ENCODE data around the gene KLHL17.
A peak's percentile ranks its signal among the peaks of the same experiment; 100 is the strongest.

The KLHL17 gene

GRCh38 chr1:965526-966134 lies 5.2 kb downstream of the KLHL17 start:
- Histone ChIP-seq H3K4me3 (ENCODE audit: control insufficient read depth in 1 of 7, extremely low read depth in 1 of 7, insufficient read depth in 4 of 7, low read depth in 2 of 7, low read length in 6 of 7) (no peak overlapping the region), H3K36me3 (ENCODE audit: control insufficient read depth in 4 of 4, insufficient read depth in 4 of 4, low read length in 3 of 4) (peaks cover 0 to 3% (median 0%) of the 10 kb centered on the region in 4 experiments), H3K9me3 (ENCODE audit: control extremely low read depth in 1 of 5, control insufficient read depth in 4 of 5, insufficient read depth in 2 of 5, low read depth in 1 of 5, low read length in 4 of 5) (peaks cover 0 to 2% (median 0%) of the 10 kb centered on the region in 5 experiments), H3K27ac (ENCODE audit: insufficient read depth in 1 of 2, low read depth in 1 of 2, low read length in 2 of 2, poor library complexity in 1 of 2, severe bottlenecking in 2 of 2) (no peak overlapping the region), H3K4me1 (ENCODE audit: control extremely low read depth in 1 of 4, control insufficient read depth in 4 of 4, insufficient read depth in 4 of 4, low read length in 3 of 4) (peaks cover 0 to 29% (median 23%) of the 10 kb centered on the region in 4 experiments), H3K27me3 (replicated peaks in 2 of 5; ENCODE audit: control insufficient read depth in 4 of 5, insufficient read depth in 5 of 5, low read length in 4 of 5) (peaks cover 0 to 75% (median 16%) of the 10 kb centered on the region in 5 experiments)
- ChIA-PET CTCF (no interaction called here), POLR2A (no interaction called here)
- no peak for DNase-seq
- WGBS (ENCODE audit: insufficient coverage) = 54% methylated on average over 21 of the region's 26 CpGs

- peaks cover 0 to 75% (median 16%) of the 10 kb centered on the region in 5 experiments for H3K27me3 ChIP-seq (replicated peaks in 2 of 5; ENCODE audit: control insufficient read depth in 4 of 5, insufficient read depth in 5 of 5, low read length in 4 of 5)
- WGBS (ENCODE audit: insufficient coverage) = 3% methylated on average over 29 of the region's 31 CpGs
- peak within 1 kb of the TSS in 6 of 7 experiments; percentile 24 to 83 (median 62) for H3K4me3 ChIP-seq (ENCODE audit: control insufficient read depth in 1 of 7, extremely low read depth in 1 of 7, insufficient read depth in 4 of 7, low read depth in 2 of 7, low read length in 6 of 7)
- ChIA-PET POLR2A (interaction anchor here (1.1 kb wide), 1 partner anchor 10 kb away, joined by 3 read pairs; no protein-coding TSS in a partner anchor), CTCF (interaction anchor here (1.0 kb wide), 1 partner anchor 17 kb away, joined by 5 read pairs; no protein-coding TSS in a partner anchor)
- peaks cover 0 to 3% (median 0%) of the 10 kb centered on the region in 4 experiments for H3K36me3 ChIP-seq (ENCODE audit: control insufficient read depth in 4 of 4, insufficient read depth in 4 of 4, low read length in 3 of 4)
- peaks cover 0 to 24% (median 18%) of the 10 kb centered on the region in 4 experiments for H3K4me1 ChIP-seq (ENCODE audit: control extremely low read depth in 1 of 4, control insufficient read depth in 4 of 4, insufficient read depth in 4 of 4, low read length in 3 of 4)
- peaks cover 0 to 2% (median 0%) of the 10 kb centered on the region in 5 experiments for H3K9me3 ChIP-seq (ENCODE audit: control extremely low read depth in 1 of 5, control insufficient read depth in 4 of 5, insufficient read depth in 2 of 5, low read depth in 1 of 5, low read length in 4 of 5)
- DNase-seq = peak in 2 of 3 donors; percentile 42 to 55
- H3K27ac ChIP-seq (ENCODE audit: insufficient read depth in 1 of 2, low read depth in 1 of 2, low read length in 2 of 2, poor library complexity in 1 of 2, severe bottlenecking in 2 of 2) = no peak within 1 kb of the TSS
Measured at GRCh38 chr1:966135-966703, 5.8 kb downstream of the KLHL17 start, which contains the start of gene PLEKHN1. Gene PLEKHN1, plus strand, starts transcription at chr1:966482. Its CDS starts 50 bp downstream, at chr1:966532.

GRCh38 chr1:966704-967300 lies 6.4 kb downstream of the KLHL17 start:
- peak; percentile 38 to 68 (median 64) for DNase-seq
- ChIA-PET CTCF (interaction anchor here (1.0 to 1.1 kb wide), 2 partner anchors 9 to 17 kb away, joined by 3 to 5 read pairs; no protein-coding TSS in a partner anchor), POLR2A (interaction anchor here (1.1 kb wide), 1 partner anchor 9 kb away, joined by 3 read pairs; no protein-coding TSS in a partner anchor)
- Histone ChIP-seq H3K27ac (ENCODE audit: insufficient read depth in 1 of 2, low read depth in 1 of 2, low read length in 2 of 2, poor library complexity in 1 of 2, severe bottlenecking in 2 of 2) (no peak overlapping the region), H3K4me1 (ENCODE audit: control extremely low read depth in 1 of 4, control insufficient read depth in 4 of 4, insufficient read depth in 4 of 4, low read length in 3 of 4) (peaks cover 0 to 21% (median 17%) of the 10 kb centered on the region in 4 experiments), H3K36me3 (ENCODE audit: control insufficient read depth in 4 of 4, insufficient read depth in 4 of 4, low read length in 3 of 4) (peaks cover 0 to 3% (median 0%) of the 10 kb centered on the region in 4 experiments), H3K9me3 (ENCODE audit: control extremely low read depth in 1 of 5, control insufficient read depth in 4 of 5, insufficient read depth in 2 of 5, low read depth in 1 of 5, low read length in 4 of 5) (peaks cover 0 to 2% (median 0%) of the 10 kb centered on the region in 5 experiments), H3K27me3 (replicated peaks in 2 of 5; ENCODE audit: control insufficient read depth in 4 of 5, insufficient read depth in 5 of 5, low read length in 4 of 5) (peaks cover 0 to 75% (median 16%) of the 10 kb centered on the region in 5 experiments), H3K4me3 (ENCODE audit: control insufficient read depth in 1 of 7, extremely low read depth in 1 of 7, insufficient read depth in 4 of 7, low read depth in 2 of 7, low read length in 6 of 7) (peak overlapping the region in 6 of 7 experiments; percentile 24 to 83 (median 62))
- 0% methylated on average over 53 of the region's 60 CpGs for WGBS (ENCODE audit: insufficient coverage)

- Histone ChIP-seq H3K4me1 (ENCODE audit: control extremely low read depth in 1 of 4, control insufficient read depth in 4 of 4, insufficient read depth in 4 of 4, low read length in 3 of 4) (peaks cover 0 to 21% (median 17%) of the 10 kb centered on the region in 4 experiments), H3K27ac (ENCODE audit: insufficient read depth in 1 of 2, low read depth in 1 of 2, low read length in 2 of 2, poor library complexity in 1 of 2, severe bottlenecking in 2 of 2) (no peak overlapping the region), H3K9me3 (ENCODE audit: control extremely low read depth in 1 of 5, control insufficient read depth in 4 of 5, insufficient read depth in 2 of 5, low read depth in 1 of 5, low read length in 4 of 5) (peaks cover 0 to 2% (median 0%) of the 10 kb centered on the region in 5 experiments), H3K27me3 (replicated peaks in 2 of 5; ENCODE audit: control insufficient read depth in 4 of 5, insufficient read depth in 5 of 5, low read length in 4 of 5) (peaks cover 0 to 80% (median 17%) of the 10 kb centered on the region in 5 experiments), H3K36me3 (ENCODE audit: control insufficient read depth in 4 of 4, insufficient read depth in 4 of 4, low read length in 3 of 4) (no peaks in the 10 kb centered on the region), H3K4me3 (ENCODE audit: control insufficient read depth in 1 of 7, extremely low read depth in 1 of 7, insufficient read depth in 4 of 7, low read depth in 2 of 7, low read length in 6 of 7) (no peak overlapping the region)
- DNase-seq = no peak
- ChIA-PET CTCF (interaction anchor here (1.1 kb wide), 1 partner anchor 8 kb away, joined by 3 read pairs; no protein-coding TSS in a partner anchor), POLR2A (interaction anchor here (1.1 kb wide), 1 partner anchor 9 kb away, joined by 3 read pairs; no protein-coding TSS in a partner anchor)
- WGBS (ENCODE audit: insufficient coverage) = 78% methylated on average over 20 of the region's 23 CpGs
Measured at GRCh38 chr1:967466-968343, 7.3 kb downstream of the KLHL17 start.

- Histone ChIP-seq H3K36me3 (ENCODE audit: control insufficient read depth in 4 of 4, insufficient read depth in 4 of 4, low read length in 3 of 4) (no peaks in the 10 kb centered on the region), H3K27ac (ENCODE audit: insufficient read depth in 1 of 2, low read depth in 1 of 2, low read length in 2 of 2, poor library complexity in 1 of 2, severe bottlenecking in 2 of 2) (no peak overlapping the region), H3K9me3 (ENCODE audit: control extremely low read depth in 1 of 5, control insufficient read depth in 4 of 5, insufficient read depth in 2 of 5, low read depth in 1 of 5, low read length in 4 of 5) (peaks cover 0 to 2% (median 0%) of the 10 kb centered on the region in 5 experiments), H3K27me3 (replicated peaks in 2 of 5; ENCODE audit: control insufficient read depth in 4 of 5, insufficient read depth in 5 of 5, low read length in 4 of 5) (peaks cover 0 to 89% (median 19%) of the 10 kb centered on the region in 5 experiments), H3K4me3 (ENCODE audit: control insufficient read depth in 1 of 7, extremely low read depth in 1 of 7, insufficient read depth in 4 of 7, low read depth in 2 of 7, low read length in 6 of 7) (no peak overlapping the region), H3K4me1 (ENCODE audit: control extremely low read depth in 1 of 4, control insufficient read depth in 4 of 4, insufficient read depth in 4 of 4, low read length in 3 of 4) (peaks cover 0 to 21% (median 17%) of the 10 kb centered on the region in 4 experiments)
- ChIA-PET POLR2A (no interaction called here), CTCF (no interaction called here)
- WGBS (ENCODE audit: insufficient coverage) = 89% methylated on average over 13 of the region's 15 CpGs
- no peak for DNase-seq
Measured at GRCh38 chr1:969260-969855, 9.0 kb downstream of the KLHL17 start.

Measured in common myeloid progenitor, CD34-positive (primary cell).